Motor neuron (in vitro differentiated cells): ENCODE results near the gene SEZ6L. TPM values are rescaled to one million over a fixed set of nuclear protein-coding genes. Genes with fewer than 3 reads are reported as not detected.
A peak's percentile ranks its signal among the peaks of the same experiment; 100 is the strongest.

Source experiments
- ATAC-seq, 8 experiments: fragments of 200-7000 bp; cut with Tn5 transposase; replicated peaks in 6 of 8; 2 replicates each; pipeline ENCODE4 v1.8.0; 2021; ENCODE audit warnings: mild to moderate bottlenecking in 8 of 8, moderate library complexity in 8 of 8
- H3K27ac ChIP-seq, 2 donors: fragments of 250-450 bp; sonication (Bioruptor Pico); 2 replicates each; pipeline ENCODE4 v1.9.0; 2021; ENCODE audit warnings: antibody characterized with exemption in 2 of 2, mild to moderate bottlenecking in 2 of 2, moderate library complexity in 1 of 2
- H3K4me1 ChIP-seq, 2 donors: fragments of 250-450 bp; sonication (Bioruptor Pico); replicated peaks in 1 of 2; 2 replicates each; pipeline ENCODE4 v1.6.1; 2021; ENCODE audit warnings: antibody characterized with exemption in 2 of 2, mild to moderate bottlenecking in 2 of 2, moderate library complexity in 1 of 2
- H3K4me3 ChIP-seq, 5 donors: fragments of 250-450 bp; sonication (Bioruptor Pico); 2 replicates each; pipeline ENCODE4 v1.9.0; 2021; ENCODE audit warnings: antibody characterized with exemption in 5 of 5, mild to moderate bottlenecking in 5 of 5, moderate library complexity in 4 of 5
- WGBS, 10 experiments: fragments of 450-650 bp; shearing (Covaris generic); methylation state at CpG; one replicate each; pipeline ENCODE4 v1.0.0; 2022; 5-methylcytosine and 5-hydroxymethylcytosine counted together
- in situ Hi-C, 9 experiments: fragments of 400-800 bp; cut with MboI; loops; one replicate each; pipeline ENCODE4 v1.15.0; 2021; ENCODE audit warnings: low sequenced_read_pairs in 9 of 9, low pct_unique_long_range_greater_than_20kb in 2 of 9; ENCODE audit not compliant: unreplicated experiment in 9 of 9
- total RNA-seq, 8 experiments: library from RNA; unstranded; fragments of 300-600 nt; gene quantifications; 2 replicates each; pipeline versions ENCODE4 v1.2.3 to v1.2.4, GENCODE V29; 2022

The SEZ6L gene
- total RNA-seq, 8 experiments from 2014 or later, result 0.10 to 27.5 (median 3.8) TPM; not detected in 1

- H3K4me3 ChIP-seq, result no peak overlapping the region
- in situ Hi-C loops, result no loop called here
- no peak for ATAC-seq
- no peak overlapping the region for H3K27ac ChIP-seq
- 0 to 71% (median 25%) methylated on average over 1 to 4 of the region's 4 CpGs; no CpG with 5 or more reads in 3 of the 10 experiments for WGBS, 10 experiments
- H3K4me1 ChIP-seq, result peaks cover 6 to 7% of the 10 kb centered on the region in 2 donors
These were observed 60.6 kb downstream of the SEZ6L start for GRCh38 chr22:26229910-26230309.

- H3K4me1 ChIP-seq, result peaks cover 7 to 10% of the 10 kb centered on the region in 2 donors
- no peak overlapping the region for H3K27ac ChIP-seq
- H3K4me3 ChIP-seq, result no peak overlapping the region
- in situ Hi-C loops, result no loop called here
- peak in 5 of 8 experiments; percentile 76 to 96 (median 86) for ATAC-seq
- WGBS, 10 experiments, result 0 to 70% (median 31%) methylated on average over 1 to 5 of the region's 5 CpGs; no CpG with 5 or more reads in 4 of the 10 experiments
These were observed 65.0 kb downstream of the SEZ6L start for GRCh38 chr22:26234296-26234695.

DNA sequence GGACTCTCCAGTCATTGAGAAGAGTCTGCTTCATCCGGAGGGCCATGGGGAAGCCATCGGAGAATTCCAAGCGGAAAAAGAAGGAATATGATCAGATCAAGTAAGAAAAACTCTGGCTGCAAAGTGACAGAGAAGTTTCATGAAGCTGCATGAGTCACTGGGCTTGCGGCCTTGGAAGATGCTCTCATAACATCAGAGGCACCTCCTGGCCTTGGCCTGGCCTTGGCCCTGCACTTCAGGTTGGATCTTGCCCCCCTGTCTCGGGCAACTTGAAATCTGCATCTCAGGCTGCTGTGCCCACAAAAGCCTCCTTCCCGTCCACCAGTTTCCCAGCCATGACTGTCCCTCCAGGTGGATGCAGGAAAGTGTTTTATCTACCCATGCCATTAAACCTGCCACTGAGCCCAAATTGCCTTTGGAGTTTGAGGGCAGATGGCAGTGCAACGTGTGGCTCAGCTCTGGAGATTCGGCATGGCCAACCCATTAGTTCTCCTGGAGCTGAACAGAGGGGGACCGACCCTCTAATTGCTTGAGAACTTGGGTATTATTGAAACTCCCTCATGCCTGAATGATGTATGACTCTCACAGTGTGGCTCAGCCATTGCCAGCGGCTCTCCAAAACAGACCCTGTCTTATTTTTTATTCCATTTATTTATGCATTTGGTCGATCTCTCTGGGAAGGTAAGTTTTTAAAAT is 66.7 kb downstream of the SEZ6L start:
- 8 to 68% (median 37%) methylated on average over 2 to 8 of the region's 11 CpGs; no CpG with 5 or more reads in 2 of the 10 experiments for WGBS, 10 experiments
- in situ Hi-C loops, result no loop called here
- Histone ChIP-seq H3K4me3 (no peak overlapping the region), H3K4me1 (peaks cover 7 to 12% of the 10 kb centered on the region in 2 donors), H3K27ac (no peak overlapping the region)
- peak in 2 of 8 experiments; percentile 32 to 39 for ATAC-seq

- no peak overlapping the region for H3K4me3 ChIP-seq
- ATAC-seq, result no peak
- WGBS, 10 experiments, result 0 to 90% (median 35%) methylated on average over 1 to 5 of the region's 6 CpGs; no CpG with 5 or more reads in 4 of the 10 experiments
- in situ Hi-C loops, result no loop called here
- peaks cover 7 to 12% of the 10 kb centered on the region in 2 donors for H3K4me1 ChIP-seq
- no peak overlapping the region for H3K27ac ChIP-seq
These were observed 67.7 kb downstream of the SEZ6L start for GRCh38 chr22:26236991-26237390.

- WGBS, 10 experiments, result 0 to 92% (median 40%) methylated on average over 1 to 3 of the region's 3 CpGs; no CpG with 5 or more reads in 1 of the 10 experiments
- in situ Hi-C loops, result no loop called here
- H3K27ac ChIP-seq, result no peak overlapping the region
- ATAC-seq, result no peak
- H3K4me3 ChIP-seq, result no peak overlapping the region
- peaks cover 7 to 12% of the 10 kb centered on the region in 2 donors for H3K4me1 ChIP-seq
These were observed 69.3 kb downstream of the SEZ6L start for GRCh38 chr22:26238596-26238995.

DNA sequence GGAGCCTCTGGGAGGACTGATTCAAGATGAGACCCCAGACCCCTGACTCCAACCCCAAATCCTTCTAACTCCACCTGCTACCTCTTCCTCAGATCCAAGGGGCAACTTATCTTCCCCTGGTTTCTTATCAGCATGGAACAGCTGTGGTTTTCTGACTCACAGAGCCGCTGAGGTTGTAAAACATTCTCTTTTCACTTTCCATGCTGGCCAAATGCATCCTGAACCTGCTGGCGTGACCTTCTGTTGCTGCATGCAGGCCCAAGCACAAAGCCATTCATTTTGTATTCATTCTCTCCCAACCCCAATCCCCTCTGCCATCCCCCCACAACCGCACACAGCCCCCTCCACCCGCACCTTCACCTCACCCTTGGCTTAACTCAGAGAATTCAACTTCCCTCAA is 70.3 kb downstream of the SEZ6L start:
- no peak for ATAC-seq
- in situ Hi-C loops, result no loop called here
- H3K27ac ChIP-seq, result no peak overlapping the region
- H3K4me1 ChIP-seq, result peaks cover 0 to 8% of the 10 kb centered on the region in 2 donors
- H3K4me3 ChIP-seq, result no peak overlapping the region
- WGBS, 10 experiments, result 60% methylated on average over 1 of the region's 4 CpGs; no CpG with 5 or more reads in 9 of the 10 experiments

- H3K4me3 ChIP-seq, result no peak overlapping the region
- 23 to 82% (median 73%) methylated on average over 4 to 8 of the region's 8 CpGs; no CpG with 5 or more reads in 2 of the 10 experiments for WGBS, 10 experiments
- no peak for ATAC-seq
- no peak overlapping the region for H3K27ac ChIP-seq
- in situ Hi-C loops, result no loop called here
- peaks cover 2 to 13% of the 10 kb centered on the region in 2 donors for H3K4me1 ChIP-seq
These were observed 72.1 kb downstream of the SEZ6L start for GRCh38 chr22:26241361-26241760.

DNA sequence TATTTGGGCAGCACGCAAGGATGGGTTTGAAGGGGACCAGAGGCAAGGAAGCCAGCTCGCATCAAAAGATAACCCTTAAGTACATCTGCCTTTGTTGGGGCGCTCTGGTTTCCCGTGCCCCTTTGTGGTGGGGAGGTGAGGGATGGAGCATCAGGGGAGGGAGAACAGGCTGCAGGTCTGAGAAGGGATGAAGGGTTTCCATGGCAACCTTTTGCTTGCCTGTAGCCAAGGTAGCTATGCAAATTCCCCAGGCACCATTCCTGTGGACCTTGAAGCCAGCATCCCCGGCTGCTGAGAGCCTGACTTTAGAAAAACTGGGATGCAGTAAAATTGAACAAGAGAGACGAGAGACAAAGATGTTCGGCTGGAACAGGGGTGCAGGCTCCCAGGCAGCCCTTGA is 75.7 kb downstream of the SEZ6L start:
- 0 to 73% (median 29%) methylated on average over 2 to 6 of the region's 7 CpGs; no CpG with 5 or more reads in 4 of the 10 experiments for WGBS, 10 experiments
- in situ Hi-C loops, result no loop called here
- ATAC-seq, result peak in 5 of 8 experiments; percentile 33 to 89 (median 67)
- Histone ChIP-seq H3K4me1 (peaks cover 2 to 11% of the 10 kb centered on the region in 2 donors), H3K27ac (no peak overlapping the region), H3K4me3 (no peak overlapping the region)

DNA sequence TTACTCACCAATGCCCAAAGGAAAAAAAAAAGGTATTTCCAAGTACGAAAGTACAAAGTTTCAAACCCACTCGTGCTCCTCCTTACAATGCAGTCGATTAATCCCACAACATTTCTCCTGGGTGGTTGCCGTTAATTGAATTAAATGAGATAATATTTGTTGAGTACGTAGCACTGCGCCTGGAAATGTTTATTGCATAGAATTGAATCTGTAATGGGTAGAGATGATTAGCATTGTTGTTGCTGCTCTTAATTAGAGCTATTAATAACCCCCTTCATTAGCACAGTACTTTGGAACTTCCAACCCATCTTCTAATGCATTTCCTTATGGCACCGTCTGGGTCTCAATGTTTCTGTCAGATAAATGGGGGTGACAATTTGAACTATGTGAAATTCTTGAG is 77.3 kb downstream of the SEZ6L start:
- in situ Hi-C loops, result no loop called here
- WGBS, 10 experiments, result 25 to 75% (median 58%) methylated on average over 1 to 7 of the region's 7 CpGs
- Histone ChIP-seq H3K4me1 (peaks cover 2 to 11% of the 10 kb centered on the region in 2 donors), H3K4me3 (no peak overlapping the region), H3K27ac (no peak overlapping the region)
- no peak for ATAC-seq

DNA sequence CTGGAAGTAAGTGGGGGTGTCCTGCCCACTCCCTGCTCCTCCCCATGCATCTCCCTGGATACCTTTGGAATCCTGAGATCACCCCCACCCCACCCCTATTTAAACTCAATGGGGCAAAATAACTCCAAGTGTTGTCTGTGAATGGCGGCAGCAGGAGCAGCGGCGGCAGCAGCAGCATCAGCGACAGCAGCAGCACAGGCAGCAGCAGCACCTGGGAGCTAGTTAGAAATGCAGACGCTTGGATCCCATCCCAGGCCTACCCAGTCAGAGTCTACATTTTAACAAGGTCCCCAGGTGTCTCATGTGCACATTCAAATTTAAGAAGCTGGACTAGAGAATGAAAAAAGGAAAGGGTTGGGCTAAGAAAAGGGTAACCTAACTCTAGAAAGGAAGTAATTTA is 82.6 kb downstream of the SEZ6L start:
- WGBS, 10 experiments, result 8 to 65% methylated on average over 2 to 4 of the region's 5 CpGs; no CpG with 5 or more reads in 8 of the 10 experiments
- Histone ChIP-seq H3K27ac (no peak overlapping the region), H3K4me1 (no peaks in the 10 kb centered on the region), H3K4me3 (no peak overlapping the region)
- no peak for ATAC-seq
- in situ Hi-C loops, result no loop called here

- Histone ChIP-seq H3K4me1 (no peaks in the 10 kb centered on the region), H3K27ac (no peak overlapping the region), H3K4me3 (no peak overlapping the region)
- WGBS, 10 experiments, result 0 to 20% (median 4%) methylated on average over 2 to 6 of the region's 6 CpGs; no CpG with 5 or more reads in 3 of the 10 experiments
- in situ Hi-C loops, result no loop called here
- no peak for ATAC-seq
These were observed 90.2 kb downstream of the SEZ6L start for GRCh38 chr22:26259510-26259909.

GRCh38 chr22:26264162-26264561 is 94.9 kb downstream of the SEZ6L start:
- WGBS, 10 experiments, result 0 to 57% (median 25%) methylated on average over 1 of the region's 1 CpG; no CpG with 5 or more reads in 6 of the 10 experiments
- Histone ChIP-seq H3K4me1 (peaks cover 14 to 15% of the 10 kb centered on the region in 2 donors), H3K4me3 (no peak overlapping the region), H3K27ac (no peak overlapping the region)
- no peak for ATAC-seq
- in situ Hi-C loops, result no loop called here

DNA sequence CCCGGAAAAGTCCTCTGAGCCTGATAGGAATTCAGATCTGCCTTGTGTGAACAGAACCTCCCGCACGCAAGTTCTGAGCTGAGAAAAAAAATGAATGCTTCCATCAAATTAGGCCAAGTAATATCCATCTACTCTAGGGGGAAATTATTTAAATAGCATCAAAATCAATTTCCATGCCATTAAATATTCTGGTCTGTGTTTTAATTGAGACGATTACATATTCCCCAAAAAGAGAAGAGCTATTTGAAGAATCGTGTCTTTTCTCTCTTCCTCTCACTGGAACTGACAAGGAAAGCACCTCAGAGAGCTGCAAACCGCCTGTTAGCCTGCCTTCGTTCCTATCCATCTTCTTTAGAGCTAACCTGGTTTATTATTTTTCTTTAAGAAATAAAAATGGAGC is 96.0 kb downstream of the SEZ6L start:
- Histone ChIP-seq H3K4me3 (no peak overlapping the region), H3K4me1 (peaks cover 21 to 22% of the 10 kb centered on the region in 2 donors), H3K27ac (no peak overlapping the region)
- in situ Hi-C loops, result no loop called here
- 0 to 69% (median 60%) methylated on average over 1 to 7 of the region's 7 CpGs; no CpG with 5 or more reads in 1 of the 10 experiments for WGBS, 10 experiments
- no peak for ATAC-seq
